ENCODE results near the gene PRM2. TPM values are rescaled to one million over a fixed set of nuclear protein-coding genes. Genes with fewer than 3 reads are reported as not detected.

Gene PRM2
- total RNA-seq, 3 donors from 2014 or later = not detected

GRCh38 chr16:11238272-11239202 lies 37.7 kb downstream of the PRM2 start:
- no peaks in the 10 kb centered on the region for H3K9me3 ChIP-seq
- no peak overlapping the region for H3K4me3 ChIP-seq
- no peak overlapping the region for H3K27ac ChIP-seq
- H3K27me3 ChIP-seq = no peaks in the 10 kb centered on the region
- DNase-seq (ENCODE audit: low spot score in 2 of 2) = no peak
- H3K4me1 ChIP-seq = no peaks in the 10 kb centered on the region
- intact Hi-C loops (cut with DNase I; ENCODE audit: low total_unique reads) = loop anchor here (2.0 kb wide), 1 partner anchor 32 kb away; no protein-coding TSS in a partner anchor
- no peak for TF ChIP-seq CTCF (IDR thresholded peaks at IDR 0.05)
- no peak for TF ChIP-seq POLR2AphosphoS5 (IDR thresholded peaks at IDR 0.05)
- TF ChIP-seq POLR2A (IDR thresholded peaks at IDR 0.05) = no peak
- H3K36me3 ChIP-seq = no peaks in the 10 kb centered on the region

- Histone ChIP-seq H3K27me3 (no peaks in the 10 kb centered on the region), H3K9me3 (no peaks in the 10 kb centered on the region), H3K27ac (no peak overlapping the region), H3K4me1 (no peaks in the 10 kb centered on the region), H3K36me3 (no peaks in the 10 kb centered on the region), H3K4me3 (no peak overlapping the region)
- TF ChIP-seq CTCF (IDR thresholded peaks at IDR 0.05) = no peak
- TF ChIP-seq POLR2AphosphoS5 (IDR thresholded peaks at IDR 0.05) = no peak
- no peak for TF ChIP-seq POLR2A (IDR thresholded peaks at IDR 0.05)
- intact Hi-C loops (cut with DNase I; ENCODE audit: low total_unique reads) = no loop called here
- no peak for DNase-seq (ENCODE audit: low spot score in 2 of 2)
These were observed 39.6 kb downstream of the PRM2 start for GRCh38 chr16:11236461-11237254.

- Histone ChIP-seq H3K36me3 (no peaks in the 10 kb centered on the region), H3K27ac (no peak overlapping the region), H3K27me3 (no peaks in the 10 kb centered on the region), H3K4me1 (no peaks in the 10 kb centered on the region), H3K4me3 (no peak overlapping the region), H3K9me3 (no peaks in the 10 kb centered on the region)
- TF ChIP-seq CTCF (IDR thresholded peaks at IDR 0.05) = no peak
- no peak for DNase-seq (ENCODE audit: low spot score in 2 of 2)
- intact Hi-C loops (cut with DNase I; ENCODE audit: low total_unique reads) = no loop called here
These were observed 40.6 kb downstream of the PRM2 start for GRCh38 chr16:11235703-11235991.

- Histone ChIP-seq H3K27me3 (no peaks in the 10 kb centered on the region), H3K9me3 (no peaks in the 10 kb centered on the region), H3K4me1 (no peaks in the 10 kb centered on the region), H3K27ac (no peak overlapping the region), H3K36me3 (no peaks in the 10 kb centered on the region), H3K4me3 (no peak overlapping the region)
- DNase-seq (ENCODE audit: low spot score in 2 of 2) = no peak
- no peak for TF ChIP-seq CTCF (IDR thresholded peaks at IDR 0.05)
- TF ChIP-seq POLR2AphosphoS5 (IDR thresholded peaks at IDR 0.05) = no peak
- no peak for TF ChIP-seq POLR2A (IDR thresholded peaks at IDR 0.05)
- intact Hi-C loops (cut with DNase I; ENCODE audit: low total_unique reads) = no loop called here
These were observed 41.2 kb downstream of the PRM2 start for GRCh38 chr16:11234884-11235702.

All from breast epithelium (tissue), 4 donors.